K562 (cell line): ENCODE data around the gene CLDN24. TPM values are rescaled to one million over a fixed set of nuclear protein-coding genes. Genes with fewer than 3 reads are reported as not detected.

Source experiments
- ATAC-seq: fragments of 200-7000 bp; cut with Tn5 transposase; 3 replicates; pipeline ENCODE4 v1.9.1; 2020; ENCODE audit warnings: moderate library complexity
- BruUV-seq: library from RNA; stranded (reverse); fragments of 400-500 nt; replicated peaks from 2 replicates; lab custom pipeline; 2021; lab: Mats Ljungman, UMichigan
- CTCF ChIA-PET: fragments of 300-600 bp; formaldehyde crosslinking; extraction: SDS; loops from one replicate; lab custom pipeline; 2021; ENCODE audit warnings: low intra/inter-chr PET ratio; lab: Yijun Ruan, JAX
- POLR2A ChIA-PET: fragments of 300-600, 350-650 bp; sonication (Branson Sonifier 250); formaldehyde crosslinking; extraction: SDS; loops from one replicate; lab custom pipeline; 2021; ENCODE audit warnings: antibody characterized with exemption, inconsistent platforms; lab: Yijun Ruan, JAX
- DNase-seq, 4 experiments: peaks; one replicate each; pipeline versions ENCODE4 v3.0.0 to v3.0.0-alpha.2; 2011 to 2018; ENCODE audit warnings: low spot score in 3 of 4, mixed read lengths in 3 of 4; ENCODE audit errors: extremely low read depth in 1 of 4
- FAIRE-seq: peaks from 2 replicates; lab custom pipeline; 2011; peaks lifted over from hg19 to GRCh38; lab: Jason Lieb, UNC
- H2AFZ ChIP-seq: 2 replicates; pipeline ENCODE4 v1.6.0; 2011; ENCODE audit warnings: low read depth, low read length, control low read depth, inconsistent platforms
- H3K27ac ChIP-seq: fragments of 200-600 bp; 3 replicates; pipeline ENCODE4 v1.8.0; 2011; ENCODE audit warnings: low read depth, mild to moderate bottlenecking, control low read depth, inconsistent platforms, low read length, moderate library complexity, mixed read lengths; ENCODE audit errors: extremely low read depth
- H3K27me3 ChIP-seq, 2 experiments: fragments of 300-600 bp in 1 of 2; 2 replicates in 1 of 2; 3 replicates in 1 of 2; pipeline versions ENCODE4 v1.6.0 to v1.8.0; 2011; ENCODE audit warnings: inconsistent platforms in 2 of 2, low read length in 2 of 2, mild to moderate bottlenecking in 1 of 2, mixed read lengths in 1 of 2, moderate library complexity in 1 of 2; ENCODE audit not compliant: control insufficient read depth in 2 of 2, insufficient read depth in 2 of 2
- H3K36me3 ChIP-seq: fragments of 300-600 bp; 3 replicates; pipeline ENCODE4 v1.8.0; 2011; ENCODE audit warnings: mild to moderate bottlenecking, low read length, inconsistent platforms; ENCODE audit not compliant: control insufficient read depth, insufficient read depth
- H3K4me1 ChIP-seq, 2 experiments: fragments of 200-600 bp in 1 of 2; replicated peaks in 1 of 2; 2 replicates in 1 of 2; 3 replicates in 1 of 2; pipeline versions ENCODE4 v1.5.1 to v1.8.0; 2011; ENCODE audit warnings: inconsistent platforms in 2 of 2, low read length in 2 of 2, mild to moderate bottlenecking in 1 of 2, mixed read lengths in 1 of 2, moderate library complexity in 1 of 2; ENCODE audit not compliant: control insufficient read depth in 2 of 2, insufficient read depth in 2 of 2
- H3K4me2 ChIP-seq: 2 replicates; pipeline ENCODE4 v1.6.1; 2011; ENCODE audit warnings: low read length, control low read depth, inconsistent platforms, mixed read lengths; ENCODE audit not compliant: insufficient read depth
- H3K4me3 ChIP-seq: fragments of 200-600 bp; sonication (generic), shearing (Covaris generic); 2 replicates; pipeline ENCODE4 v1.5.1; 2016; ENCODE audit warnings: control low read depth, inconsistent platforms
- H3K79me2 ChIP-seq: fragments of 200-600 bp; 3 replicates; pipeline ENCODE4 v1.8.0; 2011; ENCODE audit warnings: low read length, inconsistent platforms; ENCODE audit not compliant: control insufficient read depth, insufficient read depth
- H3K9ac ChIP-seq, 2 experiments: 2 replicates each; pipeline versions ENCODE4 v1.6.0 to v1.6.1; 2011; ENCODE audit warnings: low read depth in 2 of 2, low read length in 2 of 2, control low read depth in 1 of 2, inconsistent platforms in 1 of 2, mild to moderate bottlenecking in 1 of 2, mixed read lengths in 1 of 2; ENCODE audit not compliant: insufficient read depth in 1 of 2
- H3K9me1 ChIP-seq: one replicate; pipeline ENCODE4 v1.6.0; 2011; ENCODE audit warnings: inconsistent platforms, mild to moderate bottlenecking, low read length, moderate library complexity; ENCODE audit not compliant: control insufficient read depth, insufficient read depth
- H3K9me3 ChIP-seq: replicated peaks from 2 replicates; pipeline ENCODE4 v1.5.1; 2011; ENCODE audit warnings: low read depth, low read length, inconsistent platforms; ENCODE audit not compliant: control insufficient read depth, insufficient read depth
- H4K20me1 ChIP-seq: replicated peaks from 2 replicates; pipeline ENCODE4 v1.6.1; 2011; ENCODE audit warnings: low read length, inconsistent platforms, mixed read lengths; ENCODE audit not compliant: control insufficient read depth, insufficient read depth
- ARID3B ChIP-seq: fragments of 250-450 bp; sonication (Bioruptor Pico); IDR thresholded peaks from 2 replicates; pipeline ENCODE4 v1.4.0; 2020; ENCODE audit warnings: borderline replicate concordance
- BACH1 ChIP-seq: fragments of 200-800 bp; sonication (Bioruptor generic); IDR thresholded peaks from 2 replicates; pipeline ENCODE4 v1.6.1; 2016; ENCODE audit warnings: missing genetic modification characterization, missing compliant biosample characterization
- DACH1 ChIP-seq: fragments of 450-650 bp; IDR thresholded peaks from 2 replicates; pipeline ENCODE4 v1.6.1; 2018; ENCODE audit not compliant: partially characterized antibody
- E2F6 ChIP-seq, 2 experiments: IDR thresholded peaks; 2 replicates each; pipeline ENCODE4 v1.6.1; 2011; ENCODE audit warnings: borderline replicate concordance in 1 of 2, control low read depth in 1 of 2, low read depth in 1 of 2, low read length in 1 of 2, mild to moderate bottlenecking in 1 of 2, mixed read lengths in 1 of 2, moderate library complexity in 1 of 2; ENCODE audit not compliant: insufficient read depth in 1 of 2, insufficient read length in 1 of 2, poor library complexity in 1 of 2, severe bottlenecking in 1 of 2; ENCODE audit errors: extremely low read depth in 1 of 2
- MAFK ChIP-seq: IDR thresholded peaks from 2 replicates; pipeline ENCODE4 v1.6.1; 2011; ENCODE audit warnings: low read length, improper control_type of control experiment
- MLLT1 ChIP-seq, 2 experiments: fragments of 450-650 bp; IDR thresholded peaks; 2 replicates each; pipeline ENCODE4 v1.6.1; 2016
- PYGO2 ChIP-seq: fragments of 450-650 bp; IDR thresholded peaks from 2 replicates; pipeline ENCODE4 v1.6.1; 2016; ENCODE audit warnings: mild to moderate bottlenecking, missing genetic modification characterization, moderate library complexity, missing compliant biosample characterization
- SMARCC2 ChIP-seq: fragments of 450-650 bp; IDR thresholded peaks from 2 replicates; pipeline ENCODE4 v1.6.1; 2017; ENCODE audit warnings: antibody characterized with exemption, moderate library complexity, mild to moderate bottlenecking, low read depth
- SP1 ChIP-seq: sonication (generic); formaldehyde crosslinking; IDR thresholded peaks from 2 replicates; pipeline ENCODE4 v1.8.1; 2022; ENCODE audit warnings: mild to moderate bottlenecking, missing genetic modification reagents
- SRSF9 ChIP-seq: fragments of 200-400 bp; formaldehyde crosslinking; IDR thresholded peaks from 2 replicates; pipeline ENCODE4 v1.6.1; 2017; ENCODE audit warnings: low read depth, low read length, borderline replicate concordance
- ZNF398 ChIP-seq: fragments of 250-450 bp; sonication (Bioruptor Pico); IDR thresholded peaks from 2 replicates; pipeline ENCODE4 v1.8.0; 2021; ENCODE audit warnings: moderate library complexity, mild to moderate bottlenecking, inconsistent platforms
- ZNF445 ChIP-seq: fragments of 250-450 bp; sonication (Bioruptor Pico); IDR thresholded peaks from 2 replicates; pipeline ENCODE4 v1.4.0; 2020; ENCODE audit warnings: low read depth, mild to moderate bottlenecking, moderate library complexity
- ZNF589 ChIP-seq: fragments of 200-800 bp; sonication (Bioruptor generic); IDR thresholded peaks from 2 replicates; pipeline ENCODE4 v1.6.1; 2016; ENCODE audit warnings: low read depth, missing genetic modification characterization, missing compliant biosample characterization
- WGBS: fragments of 100-300 bp; shearing (Covaris generic); methylation state at CpG from one replicate; pipeline ENCODE4 v1.1.6; 2016; ENCODE audit warnings: low coverage, mixed read lengths; ENCODE audit not compliant: insufficient coverage; ENCODE audit errors: missing lambda C conversion rate; 5-methylcytosine and 5-hydroxymethylcytosine counted together
- in situ Hi-C: fragments of 300-500 bp; cut with MboI; formaldehyde crosslinking; loops from 4 replicates; pipeline ENCODE4 v1.15.0; 2018; ENCODE audit warnings: inconsistent platforms, mixed read lengths
- intact Hi-C: fragments of 100-400 bp; cut with micrococcal nuclease; formaldehyde crosslinking; loops from 2 replicates; pipeline ENCODE4 v1.14.2; 2022
- polyA plus RNA-seq, 8 experiments: library from polyadenylated mRNA; depleted of rRNA in 4 of 8; stranded (reverse) in 5 of 8; unstranded in 3 of 8; fragments of >200 nt; fragmentation: Nextera tagmentation in 2 of 8; fragmentation: Illumina TruSeq in 1 of 8; extraction: Ambion mirVana in 2 of 8; extraction: Trizol in 1 of 8; gene quantifications; 2 replicates each; pipeline versions ENCODE4 v1.2.1 to v1.2.3, GENCODE V29; 2011 to 2014; ENCODE audit warnings: inconsistent platforms in 1 of 8, missing spikeins in 1 of 8
- total RNA-seq, 7 experiments: library from RNA; depleted of rRNA in 6 of 7; stranded (reverse); fragments of >200 nt in 6 of 7; fragmentation: Illumina TruSeq in 2 of 7; extraction: Trizol in 2 of 7; gene quantifications; 2 replicates each; pipeline versions ENCODE4 v1.2.1 to v1.2.3, GENCODE V29; 2011 to 2021; ENCODE audit warnings: low replicate concordance in 1 of 7

The CLDN24 gene
- total and polyA plus RNA-seq, 9 of the 15 experiments (the other 6 are each of a cell fraction or from before 2014, with no cell fraction given), result not detected

GRCh38 chr4:183314336-183314735, 7.9 kb downstream of the CLDN24 start (continued):
- TF ChIP-seq MLLT1 (IDR thresholded peaks at IDR 0.05), result no peak
- no peak for TF ChIP-seq SP1
- no peak for TF ChIP-seq SMARCC2
- no peak for TF ChIP-seq DACH1
- TF ChIP-seq ZNF445 (CRISPR knock-in tag), result no peak

GRCh38 chr4:183312841-183313240, 9.4 kb downstream of the CLDN24 start:
- Histone ChIP-seq H3K4me3 (no peak overlapping the region), H3K9me3 (no peaks in the 10 kb centered on the region), H4K20me1 (no peaks in the 10 kb centered on the region), H3K27ac (no peak overlapping the region), H3K9ac (no peak overlapping the region), H3K4me2 (no peak overlapping the region), H3K4me1 (no peaks in the 10 kb centered on the region), H3K36me3 (peaks cover 11% of the 10 kb centered on the region; the same call in 1 of the 3 replicates), H3K9me1 (no peaks in the 10 kb centered on the region), H3K79me2 (no peaks in the 10 kb centered on the region), H2AFZ (no peak overlapping the region), H3K27me3 (no peaks in the 10 kb centered on the region)
- ATAC-seq (no peak), DNase-seq (no peak), FAIRE-seq (no peak)
- ChIA-PET CTCF (no interaction called here), POLR2A (no interaction called here)
- BruUV-seq, result no TSS peak
- 64% methylated on average over 5 of the region's 5 CpGs for WGBS
- in situ Hi-C loops, result no loop called here
- intact Hi-C loops, result no loop called here
- no peak for TF ChIP-seq ZNF398 (CRISPR knock-in tag)
- TF ChIP-seq MAFK, result no peak
- no peak for TF ChIP-seq ARID3B (CRISPR knock-in tag)
- no peak for TF ChIP-seq ZNF589
- TF ChIP-seq PYGO2, result no peak
- no peak for TF ChIP-seq SRSF9
- TF ChIP-seq E2F6 (IDR thresholded peaks at IDR 0.05; ENCODE audit: borderline replicate concordance in 1 of 2, extremely low read depth in 1 of 2, insufficient read depth in 1 of 2, insufficient read length in 1 of 2, low read depth in 1 of 2, low read length in 1 of 2, poor library complexity in 1 of 2, severe bottlenecking in 1 of 2), result no peak
- TF ChIP-seq BACH1, result no peak
